A673 (cell line): ENCODE measurements around the gene MRPL12. TPM values are rescaled to one million over a fixed set of nuclear protein-coding genes. Genes with fewer than 3 reads are reported as not detected.

Source experiments
- BruUV-seq: library from RNA; stranded (reverse); fragments of 400-500 nt; replicated peaks from 2 replicates; lab custom pipeline; 2021; lab: Mats Ljungman, UMichigan
- CTCF ChIA-PET: fragments of 300-600 bp; sonication (Branson Sonifier 250); formaldehyde crosslinking; loops from one replicate; lab custom pipeline; 2022; ENCODE audit warnings: antibody characterized with exemption; lab: Charles Lee
- POLR2A ChIA-PET: fragments of 300-600 bp; sonication (Branson Sonifier 250); formaldehyde crosslinking; loops from one replicate; lab custom pipeline; 2022; ENCODE audit warnings: antibody characterized with exemption; ENCODE audit not compliant: low non-redundant PET; lab: Charles Lee
- DNase-seq: peaks from one replicate; pipeline ENCODE4 v3.0.0-alpha.2; 2015; ENCODE audit warnings: low spot score
- H3K27ac ChIP-seq: fragments of 200-600 bp; sonication (generic); 2 replicates; pipeline ENCODE4 v1.5.1; 2016; ENCODE audit warnings: mixed run types, low read depth, mild to moderate bottlenecking, mixed read lengths, antibody characterized with exemption, low read length; ENCODE audit not compliant: poor library complexity, severe bottlenecking
- H3K27me3 ChIP-seq: fragments of 200-600 bp; sonication (generic); replicated peaks from 2 replicates; pipeline ENCODE4 v1.6.1; 2017; ENCODE audit warnings: mixed run types, low read depth, mild to moderate bottlenecking, mixed read lengths, antibody characterized with exemption, low read length; ENCODE audit not compliant: insufficient read depth, poor library complexity
- H3K36me3 ChIP-seq: fragments of 200-600 bp; sonication (generic); 2 replicates; pipeline ENCODE4 v1.6.1; 2016; ENCODE audit warnings: mixed run types, mild to moderate bottlenecking, mixed read lengths, antibody characterized with exemption, low read length; ENCODE audit not compliant: insufficient read depth, poor library complexity, severe bottlenecking
- H3K4me1 ChIP-seq: fragments of 200-600 bp; sonication (generic); 2 replicates; pipeline ENCODE4 v1.6.1; 2017; ENCODE audit warnings: mixed run types, mild to moderate bottlenecking, mixed read lengths, antibody characterized with exemption, low read length; ENCODE audit not compliant: insufficient read depth, poor library complexity, severe bottlenecking
- H3K4me3 ChIP-seq: fragments of 200-600 bp; sonication (generic); 2 replicates; pipeline ENCODE4 v1.5.1; 2016; ENCODE audit warnings: low read depth, mixed run types, mild to moderate bottlenecking, mixed read lengths, low read length; ENCODE audit not compliant: poor library complexity, severe bottlenecking
- H3K9me3 ChIP-seq: fragments of 200-600 bp; sonication (generic); 2 replicates; pipeline ENCODE4 v1.6.1; 2016; ENCODE audit warnings: mixed run types, low read depth, mild to moderate bottlenecking, mixed read lengths, antibody characterized with exemption, low read length; ENCODE audit not compliant: poor library complexity, severe bottlenecking
- CTCF ChIP-seq: fragments of 300-800, 200-600 bp; sonication (generic); conservative IDR thresholded peaks from 2 replicates; pipeline ENCODE4 v1.5.1; 2017; ENCODE audit warnings: low read depth, mild to moderate bottlenecking, antibody characterized with exemption, low read length, moderate library complexity, mixed read lengths
- EZH2 ChIP-seq: fragments of 200-600 bp; sonication (generic); IDR thresholded peaks from 2 replicates; pipeline ENCODE4 v1.6.1; 2017; ENCODE audit warnings: borderline replicate concordance, low read depth, mild to moderate bottlenecking, mixed read lengths, antibody characterized with exemption, low read length; ENCODE audit not compliant: poor library complexity, severe bottlenecking
- intact Hi-C: fragments of 100-400 bp; cut with micrococcal nuclease; formaldehyde crosslinking; loops from one replicate; pipeline ENCODE4 v1.10.0; 2022; ENCODE audit not compliant: unreplicated experiment
- total RNA-seq: library from RNA; stranded (reverse); gene quantifications from 2 replicates; pipeline ENCODE4 v1.2.3, GENCODE V29; 2021

MRPL12 gene
- total RNA-seq, 1 experiment from 2014 or later = 186 TPM

- no TSS peak for BruUV-seq
- no peak for DNase-seq
- ChIA-PET CTCF (interaction anchor here (0.6 kb wide), 1 partner anchor 10 kb away, joined by 4 read pairs; no protein-coding TSS in a partner anchor), POLR2A (no interaction called here)
- no peak for TF ChIP-seq CTCF
- no peak for TF ChIP-seq EZH2
- Histone ChIP-seq H3K27me3 (no peaks in the 10 kb centered on the region), H3K27ac (no peak overlapping the region), H3K9me3 (no peaks in the 10 kb centered on the region), H3K36me3 (peaks cover 80% of the 10 kb centered on the region), H3K4me1 (peaks cover 3% of the 10 kb centered on the region), H3K4me3 (no peak overlapping the region)
- intact Hi-C loops = no loop called here
Observed at GRCh38 chr17:81690066-81690465, 13.1 kb upstream of the MRPL12 start.

- no peak for TF ChIP-seq CTCF
- TF ChIP-seq EZH2 = no peak
- no peak for DNase-seq
- POLR2A ChIA-PET = no interaction called here
- intact Hi-C loops = no loop called here
- no peak overlapping the region for H3K27ac ChIP-seq
- CTCF ChIA-PET = no interaction called here
- BruUV-seq = no TSS peak
- H3K27me3 ChIP-seq = no peaks in the 10 kb centered on the region
- H3K4me3 ChIP-seq = no peak overlapping the region
- no peaks in the 10 kb centered on the region for H3K4me1 ChIP-seq
- H3K36me3 ChIP-seq = peaks cover 84% of the 10 kb centered on the region
- H3K9me3 ChIP-seq = no peaks in the 10 kb centered on the region
Observed at GRCh38 chr17:81690549-81690948, 12.6 kb upstream of the MRPL12 start.

- Histone ChIP-seq H3K9me3 (no peaks in the 10 kb centered on the region), H3K27ac (no peak overlapping the region), H3K27me3 (no peaks in the 10 kb centered on the region), H3K36me3 (peaks cover 85% of the 10 kb centered on the region), H3K4me3 (no peak overlapping the region), H3K4me1 (no peaks in the 10 kb centered on the region)
- ChIA-PET CTCF (no interaction called here), POLR2A (no interaction called here)
- intact Hi-C loops = no loop called here
- no peak for DNase-seq
- TF ChIP-seq EZH2 = no peak
- no peak for TF ChIP-seq CTCF
- no TSS peak for BruUV-seq
Observed at GRCh38 chr17:81691196-81691595, 12.0 kb upstream of the MRPL12 start.
